GM21529 (cell line): ENCODE results near the gene PLPP2.

Source experiments
- ATAC-seq: cut with Tn5 transposase; IDR thresholded peaks from one replicate; pipeline ENCODE4 v1.9.1; 2021; ENCODE audit not compliant: unreplicated experiment

The PLPP2 gene

GRCh38 chr19:294341-294945 lies 3.2 kb upstream of the PLPP2 start:
- no peak for ATAC-seq

- no peak for ATAC-seq
Observed at GRCh38 chr19:293436-294110, 2.4 kb upstream of the PLPP2 start.

- no peak for ATAC-seq
Observed at GRCh38 chr19:292951-293350, 1.7 kb upstream of the PLPP2 start.

GRCh38 chr19:292281-292884 lies 1.2 kb upstream of the PLPP2 start:
- no peak for ATAC-seq

GRCh38 chr19:291561-292280 lies 518 bp upstream of the PLPP2 start:
- ATAC-seq = no peak

GRCh38 chr19:290372-291005 lies 714 bp downstream of the PLPP2 start:
- no peak for ATAC-seq

- no peak for ATAC-seq
Observed at GRCh38 chr19:289651-290371, 1.4 kb downstream of the PLPP2 start.

GRCh38 chr19:288911-289310 lies 2.3 kb downstream of the PLPP2 start:
- ATAC-seq = no peak

GRCh38 chr19:287381-287871 lies 3.8 kb downstream of the PLPP2 start:
- ATAC-seq = no peak

GRCh38 chr19:283395-283794 lies 7.8 kb downstream of the PLPP2 start:
- ATAC-seq = no peak

GRCh38 chr19:282501-282900 lies 8.7 kb downstream of the PLPP2 start:
- no peak for ATAC-seq

- ATAC-seq = no peak
Observed at GRCh38 chr19:281992-282391, 9.2 kb downstream of the PLPP2 start.

- no peak for ATAC-seq
Observed at GRCh38 chr19:281156-281853, 9.9 kb downstream of the PLPP2 start.

GRCh38 chr19:280541-281009 lies 10.6 kb downstream of the PLPP2 start:
- no peak for ATAC-seq

- ATAC-seq = no peak
Observed at GRCh38 chr19:279656-280055, 11.5 kb downstream of the PLPP2 start.

- no peak for ATAC-seq
Observed at GRCh38 chr19:279231-279630, 12.0 kb downstream of the PLPP2 start.

- no peak for ATAC-seq
Observed at GRCh38 chr19:277581-278165, 13.5 kb downstream of the PLPP2 start.

GRCh38 chr19:277131-277530 lies 14.1 kb downstream of the PLPP2 start:
- ATAC-seq = no peak

GRCh38 chr19:275958-276646 lies 15.1 kb downstream of the PLPP2 start:
- ATAC-seq = no peak
